ENCODE measurements around the gene GPC1. TPM values are rescaled to one million over a fixed set of nuclear protein-coding genes. Genes with fewer than 3 reads are reported as not detected.
A peak's percentile ranks its signal among the peaks of the same experiment; 100 is the strongest.

GPC1 gene
- total and polyA plus RNA-seq, 10 of the 15 experiments (the other 5 are each of a cell fraction or from before 2014, with no cell fraction given) = 0.06 to 0.77 (median 0.23) TPM; not detected in 3

GRCh38 chr2:240500561-240501423 lies 65.3 kb downstream of the GPC1 start:
- Histone ChIP-seq H3K79me2 (ENCODE audit: control insufficient read depth, insufficient read depth, low read length) (no peaks in the 10 kb centered on the region), H3K4me1 (ENCODE audit: control insufficient read depth, insufficient read depth, low read length) (no peaks in the 10 kb centered on the region), H3K9me3 (replicated peaks; ENCODE audit: control insufficient read depth, insufficient read depth, low read length) (no peaks in the 10 kb centered on the region), H3K4me3 (no peak overlapping the region), H3K27me3 (replicated peaks in 1 of 2; ENCODE audit: control insufficient read depth in 2 of 2, insufficient read depth in 2 of 2, low read length in 1 of 2) (no peaks in the 10 kb centered on the region), H2AFZ (ENCODE audit: control insufficient read depth, low read depth, low read length) (no peak overlapping the region), H3K9ac (ENCODE audit: control insufficient read depth, insufficient read depth, low read length) (no peak overlapping the region), H3K27ac (ENCODE audit: control insufficient read depth, insufficient read depth) (no peak overlapping the region), H3K36me3 (ENCODE audit: control insufficient read depth in 2 of 2, insufficient read depth in 2 of 2, low read length in 1 of 2) (0 out of 4 replicates have a peak, but pooled peaks cover 0 to 2% of the 10 kb centered on the region in 2 experiments), H3K4me2 (ENCODE audit: control insufficient read depth, insufficient read depth) (no peak overlapping the region), H4K20me1 (ENCODE audit: control insufficient read depth, insufficient read depth) (no peaks in the 10 kb centered on the region)
- ATAC-seq = no peak
- CTCF ChIA-PET = no interaction called here
- BruUV-seq (replicated peaks) = no TSS peak
- in situ Hi-C loops (cut with MboI) (loop anchor here (25.0 kb wide), 1 partner anchor 337 kb away; no protein-coding TSS in a partner anchor), intact Hi-C loops (cut with micrococcal nuclease; ENCODE audit: unreplicated experiment) (no loop called here)
- TF ChIP-seq CBX5 (IDR thresholded peaks at IDR 0.05; ENCODE audit: low read depth) (no peak), FOS (IDR thresholded peaks at IDR 0.05; ENCODE audit: borderline replicate concordance, extremely low read depth, insufficient read length) (no peak), PBX3 (IDR thresholded peaks at IDR 0.05; ENCODE audit: insufficient replicate concordance, low read depth, low read length) (peak; percentile 64), BCL3 (IDR thresholded peaks at IDR 0.05; ENCODE audit: borderline replicate concordance, insufficient read depth, low read depth, low read length, poor library complexity, severe bottlenecking) (peak; percentile 97), PML (IDR thresholded peaks at IDR 0.05; ENCODE audit: low read length) (no peak), E2F8 (IDR thresholded peaks at IDR 0.05; ENCODE audit: low read depth, partially characterized antibody) (no peak), YBX1 (IDR thresholded peaks at IDR 0.05) (no peak), ZZZ3 (IDR thresholded peaks at IDR 0.05; ENCODE audit: control insufficient read depth, insufficient read length, low read depth) (no peak), TCF3 (IDR thresholded peaks at IDR 0.05; ENCODE audit: borderline replicate concordance, insufficient read depth, low read depth, low read length) (0 out of 2 replicates have a peak, but pooled peaks have one; percentile 30)
- WGBS (ENCODE audit: insufficient coverage, insufficient replicate concordance, low lambda C conversion rate, missing lambda C conversion rate) = 94% methylated on average over 19 of the region's 24 CpGs
- SMC1A ChIA-PET (ENCODE audit: uncharacterized antibody, unreplicated experiment) = no interaction called here
- no peak for DNase-seq (ENCODE audit: low read depth, low spot score)
- no peak for FAIRE-seq
- RAD21 ChIA-PET (ENCODE audit: unreplicated experiment) = no interaction called here
- POLR2A ChIA-PET = no interaction called here
